Measurements from ENCODE around the gene ZNF669. TPM values are rescaled to one million over a fixed set of nuclear protein-coding genes. Genes with fewer than 3 reads are reported as not detected.

The ZNF669 gene
- 3.0 to 6.4 TPM (median 3.8 TPM) in 5 replicates for total RNA-seq (2022; extraction: Qiagen RNA extraction; ENCODE audit: low read depth)

DNA sequence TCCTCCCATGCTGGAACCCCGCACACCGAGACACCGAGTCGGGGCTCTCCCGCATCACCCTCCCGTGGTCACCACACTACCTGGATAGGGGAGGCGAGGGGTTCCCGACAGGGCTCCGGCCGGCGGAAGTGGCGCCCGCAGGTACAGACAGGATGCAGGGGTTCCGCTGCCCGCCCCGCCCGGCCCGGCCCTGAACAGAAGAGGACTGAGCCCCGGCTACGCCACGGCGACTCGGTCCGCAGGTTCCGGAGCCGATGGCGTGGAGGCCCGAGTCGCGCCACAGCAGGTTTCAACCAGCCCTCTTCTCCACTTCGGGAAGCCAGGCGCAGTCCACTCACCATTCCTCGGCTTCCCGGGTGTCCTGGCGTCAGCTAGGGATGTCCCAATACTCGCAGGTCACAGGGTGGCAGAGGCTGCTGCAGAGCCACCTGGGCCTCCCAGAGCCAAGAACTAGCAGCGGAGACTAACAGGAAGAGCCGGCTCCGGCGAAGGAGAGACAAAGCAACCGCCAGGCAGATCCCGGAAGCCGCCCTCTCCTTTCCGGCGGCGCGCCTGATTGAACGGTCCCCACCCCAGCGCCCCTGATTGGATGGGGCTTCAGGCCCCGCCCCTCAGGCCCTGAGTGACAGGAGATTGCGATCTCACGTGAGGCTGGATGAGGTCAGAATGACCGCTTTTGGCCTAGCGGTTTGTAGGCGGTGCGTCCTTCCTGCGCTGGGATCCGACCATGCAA, at the start of gene ZNF669:
TSS of gene ZNF669 (minus strand) at position 498 of the 733 bp plus-strand sequence. CDS start at position 341, 157 bp downstream.

DNA sequence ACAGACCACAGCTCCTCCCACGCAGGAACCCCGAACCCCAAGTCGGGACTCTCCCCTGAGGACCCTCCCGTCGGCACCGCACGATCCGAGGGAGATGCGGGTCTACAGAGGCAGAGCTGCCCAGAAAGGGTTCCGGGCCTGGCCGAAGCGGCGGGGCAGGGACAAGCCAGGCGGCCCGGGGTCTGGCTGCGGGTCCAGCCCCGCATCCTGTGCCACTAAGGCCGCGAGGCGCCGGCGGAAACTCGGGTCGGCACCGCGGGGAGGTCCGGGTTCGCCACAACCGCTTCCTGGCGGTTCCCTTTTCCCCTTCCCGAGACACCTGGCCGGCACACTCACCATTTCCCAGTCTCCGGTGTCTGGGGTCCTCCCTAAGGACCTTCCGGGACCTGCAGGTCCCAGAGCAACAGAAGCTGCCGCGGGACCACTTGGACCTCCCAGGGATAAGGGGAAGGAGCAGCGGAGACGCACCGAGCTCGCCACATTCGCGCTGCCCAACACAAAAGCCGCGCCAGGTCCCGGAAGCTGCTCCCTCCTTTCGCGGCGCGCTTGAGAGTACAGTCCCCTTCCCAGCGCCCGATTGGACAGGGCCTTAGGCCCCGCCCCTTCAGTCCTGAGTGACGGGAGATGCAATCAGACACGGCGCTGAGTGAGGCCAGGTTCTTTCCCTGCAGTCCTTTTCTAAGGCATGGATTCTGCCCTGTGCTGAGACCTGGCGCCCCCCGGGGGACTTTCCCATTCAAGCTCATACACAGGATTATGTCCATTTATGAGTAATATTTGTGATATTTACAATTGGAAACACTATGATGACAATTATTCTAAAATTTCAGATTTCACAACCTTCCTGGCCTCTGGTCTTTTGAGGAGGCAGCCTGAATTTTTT, 25.7 kb downstream of the ZNF669 start, which contains the start of gene ZNF670:
TSS of gene ZNF670 (minus strand) at position 554 of the 883 bp plus-strand sequence. CDS start at position 339, 215 bp downstream.

Other genes starting within 250 kb of the ZNF669 start
- gene AHCTF1, start 172.4 kb downstream of the ZNF669 start, total RNA-seq (2022; extraction: Qiagen RNA extraction; ENCODE audit: low read depth) = 23.4 to 31.5 TPM (median 31.0 TPM) in 5 replicates
- gene ZNF695, start 96.3 kb downstream of the ZNF669 start, total RNA-seq (2022; extraction: Qiagen RNA extraction; ENCODE audit: low read depth) = 2.1 to 3.4 TPM (median 2.7 TPM) in 5 replicates
- gene ZNF670, start 25.5 kb downstream of the ZNF669 start, total RNA-seq (2022; extraction: Qiagen RNA extraction; ENCODE audit: low read depth) = 2.8 to 6.2 TPM (median 3.2 TPM) in 5 replicates
- gene ZNF124, start 67.7 kb upstream of the ZNF669 start, total RNA-seq (2022; extraction: Qiagen RNA extraction; ENCODE audit: low read depth) = 3.9 to 5.3 TPM (median 5.1 TPM) in 5 replicates
- gene VN1R5, start 151.7 kb upstream of the ZNF669 start, total RNA-seq (2022; extraction: Qiagen RNA extraction; ENCODE audit: low read depth) = not detected in 5 replicates
- 12.6 to 21.5 TPM (median 17.4 TPM) in 5 replicates for gene ZNF496, start 227.5 kb upstream of the ZNF669 start, total RNA-seq (2022; extraction: Qiagen RNA extraction; ENCODE audit: low read depth)